ENCODE data around the gene PFN1.

The PFN1 gene

DNA sequence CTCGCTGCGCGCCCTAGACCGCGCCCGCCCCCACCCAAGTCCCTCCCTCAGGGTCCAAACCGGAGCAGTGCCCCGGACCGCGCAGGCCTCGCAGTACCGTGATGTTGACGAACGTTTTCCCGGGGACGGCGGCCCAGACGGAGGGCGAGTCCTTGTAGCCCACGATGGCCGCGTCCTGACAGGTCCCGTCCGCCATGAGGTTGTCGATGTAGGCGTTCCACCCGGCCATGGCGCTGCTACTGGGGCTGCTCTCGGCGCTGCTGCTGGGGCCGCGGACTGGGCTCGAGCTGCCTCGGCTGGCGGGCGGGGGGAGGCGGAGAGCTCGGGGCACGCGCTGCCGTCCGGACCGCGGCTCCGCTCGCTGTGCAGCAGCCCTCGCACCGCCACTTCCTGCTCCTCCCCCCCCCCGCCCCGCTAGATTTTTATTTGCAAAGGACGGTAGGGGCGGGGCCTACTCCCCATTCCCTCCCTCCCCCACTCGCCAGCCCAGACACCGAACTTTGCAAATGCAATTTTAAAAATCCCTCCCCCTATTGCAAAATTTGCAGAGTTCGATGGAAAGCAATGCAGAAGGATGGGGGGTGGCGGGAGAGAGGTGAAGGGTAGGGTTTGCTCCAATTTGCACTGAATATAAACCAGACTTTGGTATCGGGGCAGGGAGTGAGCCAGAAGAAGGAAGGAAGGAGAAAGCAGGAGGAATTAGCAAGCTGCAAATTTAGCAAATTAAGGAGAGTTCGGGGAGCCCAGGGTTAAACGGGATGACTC lies at the start of gene PFN1:
PFN1 (minus strand) TSS at position 365 of the 765 bp plus-strand sequence; CDS start at position 229, 136 bp downstream.
- TF ChIP-seq, protein P1, sequence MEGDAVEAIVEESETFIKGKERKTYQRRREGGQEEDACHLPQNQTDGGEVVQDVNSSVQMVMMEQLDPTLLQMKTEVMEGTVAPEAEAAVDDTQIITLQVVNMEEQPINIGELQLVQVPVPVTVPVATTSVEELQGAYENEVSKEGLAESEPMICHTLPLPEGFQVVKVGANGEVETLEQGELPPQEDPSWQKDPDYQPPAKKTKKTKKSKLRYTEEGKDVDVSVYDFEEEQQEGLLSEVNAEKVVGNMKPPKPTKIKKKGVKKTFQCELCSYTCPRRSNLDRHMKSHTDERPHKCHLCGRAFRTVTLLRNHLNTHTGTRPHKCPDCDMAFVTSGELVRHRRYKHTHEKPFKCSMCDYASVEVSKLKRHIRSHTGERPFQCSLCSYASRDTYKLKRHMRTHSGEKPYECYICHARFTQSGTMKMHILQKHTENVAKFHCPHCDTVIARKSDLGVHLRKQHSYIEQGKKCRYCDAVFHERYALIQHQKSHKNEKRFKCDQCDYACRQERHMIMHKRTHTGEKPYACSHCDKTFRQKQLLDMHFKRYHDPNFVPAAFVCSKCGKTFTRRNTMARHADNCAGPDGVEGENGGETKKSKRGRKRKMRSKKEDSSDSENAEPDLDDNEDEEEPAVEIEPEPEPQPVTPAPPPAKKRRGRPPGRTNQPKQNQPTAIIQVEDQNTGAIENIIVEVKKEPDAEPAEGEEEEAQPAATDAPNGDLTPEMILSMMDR (conservative IDR thresholded peaks at IDR 0.05; ENCODE audit: low read depth): no peak
- H3K27ac ChIP-seq: peak within 1 kb of the TSS; percentile 100
- peak; percentile 90 for DNase-seq (ENCODE audit: low spot score)
- ChIA-PET CTCF (no interaction called here), POLR2A (ENCODE audit: low non-redundant PET) (interaction anchor here (0.8 to 1.3 kb wide), 4 partner anchors 8 to 39 kb away, joined by 3 to 6 read pairs (median 4); partner anchors contain the start of genes RNF167 and SLC25A11)

DNA sequence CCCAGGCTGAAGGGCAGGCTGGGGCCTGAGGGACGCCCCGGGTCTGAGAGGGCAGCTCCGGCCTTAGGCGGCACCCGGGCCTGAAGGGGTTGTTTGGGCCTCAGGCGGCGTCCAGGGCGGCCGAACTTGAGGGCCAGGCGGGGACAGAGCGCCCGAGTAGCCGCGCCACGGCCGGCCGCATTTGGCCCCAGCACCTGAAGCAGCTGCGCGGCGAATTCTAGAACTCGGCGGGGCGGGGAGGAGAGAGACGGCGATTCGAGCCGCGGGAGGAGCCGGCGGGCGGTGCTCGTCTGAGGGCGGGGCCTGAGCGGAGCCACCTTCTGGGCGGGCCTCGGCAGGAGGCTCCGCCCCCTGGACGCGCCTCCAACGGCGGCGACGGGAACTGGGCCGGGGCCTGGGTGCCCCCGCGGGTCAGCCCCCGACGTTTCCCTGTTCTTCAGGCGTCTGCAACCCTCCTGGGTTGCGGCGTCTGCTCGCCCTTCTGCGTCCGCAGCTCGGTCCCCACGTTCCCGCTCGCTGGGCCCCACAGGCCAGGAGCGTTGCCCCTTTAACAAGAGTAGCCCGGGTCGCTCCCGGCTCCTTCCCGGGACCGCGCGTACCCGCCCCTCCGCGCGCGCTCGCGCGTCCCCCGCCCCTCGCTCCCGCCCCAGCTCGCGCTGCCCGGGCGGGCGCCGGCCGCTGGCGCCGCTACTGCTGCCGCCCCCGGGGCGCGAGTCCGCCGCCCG lies 49.1 kb upstream of the PFN1 start, which contains the start of the genes INCA1 and KIF1C:
INCA1 (minus strand) TSS at position 221 of the 725 bp plus-strand sequence. CDS start 3,085 bp downstream, outside the sequence.
KIF1C (plus strand) TSS at position 649 of the 725 bp plus-strand sequence. CDS start 2,297 bp downstream, outside the sequence.
- H3K27ac ChIP-seq: peak within 1 kb of the TSS; percentile 89
- POLR2A ChIA-PET (ENCODE audit: low non-redundant PET): interaction anchor here (0.9 to 2.0 kb wide), 5 partner anchors 9 to 88 kb away, joined by 3 to 6 read pairs (median 4); partner anchors contain the start of genes RNF167, SLC25A11 and SPAG7
- DNase-seq (ENCODE audit: low spot score): peak; percentile 96
- CTCF ChIA-PET: interaction anchor here (0.6 to 1.3 kb wide), 3 partner anchors 10 to 1484 kb away, joined by 3 to 6 read pairs (median 5); partner anchors contain the start of gene CAMTA2
- TF ChIP-seq, protein P1 (conservative IDR thresholded peaks at IDR 0.05; ENCODE audit: low read depth): no peak

DNA sequence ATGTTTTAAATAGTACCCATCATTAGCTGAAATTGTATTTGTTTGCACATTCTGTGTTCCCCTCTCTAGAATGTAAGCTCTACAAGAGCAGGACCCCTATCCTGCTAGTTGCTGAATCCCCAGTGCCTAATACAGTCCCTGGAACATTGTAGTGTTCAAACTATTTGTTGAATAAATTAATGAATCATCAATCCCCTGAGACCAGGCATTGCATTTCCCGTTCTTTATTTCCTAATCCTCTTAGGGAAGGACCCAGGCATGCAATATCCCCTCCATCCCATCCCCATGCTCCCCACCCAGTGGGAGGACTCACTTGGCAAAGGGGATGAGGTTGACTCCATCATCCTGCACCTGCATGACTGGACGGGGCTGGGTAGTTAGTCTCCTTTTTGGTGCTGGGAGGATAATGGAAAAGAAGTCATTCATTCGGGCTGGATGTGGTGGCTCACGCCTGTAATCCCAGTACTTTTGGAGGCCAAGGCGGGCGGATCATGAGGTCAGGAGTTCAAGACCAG lies 45.8 kb upstream of the PFN1 start:
- TF ChIP-seq, protein P1 (conservative IDR thresholded peaks at IDR 0.05; ENCODE audit: low read depth): no peak
- POLR2A ChIA-PET (ENCODE audit: low non-redundant PET): interaction anchor here (0.7 kb wide), 1 partner anchor 578 kb away, joined by 11 read pairs; no protein-coding TSS in a partner anchor
- no peak for DNase-seq (ENCODE audit: low spot score)
- CTCF ChIA-PET: no interaction called here
- no peak overlapping the region for H3K27ac ChIP-seq

DNA sequence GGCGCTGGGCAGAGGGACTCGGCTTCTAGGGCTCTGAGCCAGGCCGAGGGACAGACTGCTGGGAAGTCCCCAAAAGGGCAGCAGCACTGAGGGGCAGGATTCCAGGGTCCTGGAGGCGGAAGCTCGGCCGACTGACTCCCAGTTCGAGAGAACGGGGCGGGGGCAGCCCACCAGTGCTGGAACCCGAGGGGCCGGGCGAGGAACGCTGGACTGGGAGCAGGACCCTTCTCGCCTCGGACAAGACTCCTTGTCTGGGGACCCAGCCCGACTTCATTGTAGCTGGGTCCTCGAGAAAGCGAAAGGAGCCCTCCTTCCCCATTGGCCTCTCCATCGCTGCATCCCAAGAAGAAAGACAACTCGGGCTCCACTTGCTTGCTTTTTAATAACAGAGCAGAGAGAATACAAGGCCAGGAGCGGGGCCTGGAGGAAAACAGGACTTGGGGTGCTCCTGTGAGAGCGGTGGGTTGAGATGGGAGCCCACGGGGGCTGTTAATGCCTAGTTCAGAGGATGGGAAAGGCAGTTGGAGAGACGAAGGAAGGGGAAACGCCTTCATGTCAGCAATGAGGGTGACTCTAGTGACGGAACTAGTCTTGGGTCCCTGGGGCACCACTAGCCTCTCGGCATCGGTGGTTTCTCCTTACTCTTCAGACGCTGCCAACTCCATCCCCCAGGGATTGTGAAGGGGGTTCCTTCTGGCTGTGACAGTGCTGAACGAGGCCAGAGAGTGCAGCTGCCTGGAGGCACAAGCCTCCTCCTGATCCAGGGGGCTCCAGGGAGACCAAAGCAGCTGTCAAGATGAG lies 39.6 kb upstream of the PFN1 start:
- H3K27ac ChIP-seq: peak overlapping the region; percentile 87
- CTCF ChIA-PET: interaction anchor here (0.6 to 2.0 kb wide), 9 partner anchors 10 to 1321 kb away, joined by 3 to 9 read pairs (median 4); partner anchors contain the start of genes ENO3, INCA1 and KIF1C
- no peak for DNase-seq (ENCODE audit: low spot score)
- POLR2A ChIA-PET (ENCODE audit: low non-redundant PET): interaction anchor here (1.5 to 1.7 kb wide), 2 partner anchors 10 to 19 kb away, joined by 6 to 10 read pairs; partner anchors contain the start of genes INCA1 and KIF1C
- TF ChIP-seq, protein P1 (conservative IDR thresholded peaks at IDR 0.05; ENCODE audit: low read depth): no peak

DNA sequence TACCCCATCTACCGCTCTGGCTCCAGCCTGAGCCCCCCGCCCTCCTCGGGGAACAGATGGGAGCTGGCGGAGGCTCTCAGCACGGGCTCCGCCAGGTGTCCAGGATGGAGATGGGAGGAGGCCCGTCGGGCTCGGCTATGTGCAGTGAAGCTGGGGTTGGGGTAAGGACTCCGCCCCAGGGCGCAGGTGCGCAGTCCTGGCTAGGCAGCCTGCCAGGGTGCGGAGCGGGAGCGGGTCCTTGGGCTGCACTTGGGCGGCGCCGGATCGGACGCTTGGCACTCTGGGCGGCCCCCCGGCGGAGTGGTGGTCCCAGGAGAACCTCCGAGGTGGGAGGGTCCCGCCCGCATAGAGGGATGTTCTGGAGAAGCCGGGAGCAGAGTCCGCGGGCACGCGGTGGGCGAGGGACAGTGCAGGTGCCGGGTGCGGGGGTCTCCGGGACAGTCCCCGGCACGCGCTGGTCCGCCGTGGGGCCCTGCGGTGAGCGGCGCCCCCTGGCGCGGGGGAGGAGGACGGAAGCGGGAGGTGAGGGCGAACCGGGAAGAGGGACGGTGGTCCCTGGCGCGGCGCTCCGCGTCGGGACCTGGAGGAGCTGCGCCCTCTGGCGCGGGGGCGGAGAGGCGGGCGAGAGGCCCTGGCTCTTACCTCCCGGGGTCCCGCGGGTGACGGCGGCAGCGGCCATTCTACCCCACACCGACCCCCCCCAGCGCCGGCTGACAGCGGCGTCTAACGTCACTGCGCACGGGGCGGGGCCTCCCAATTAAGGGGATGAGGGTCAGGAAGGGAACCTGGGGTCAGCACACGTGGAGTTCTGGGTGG lies 38.8 kb upstream of the PFN1 start, which contains the start of gene CAMTA2:
CAMTA2 (minus strand) TSS at position 725 of the 816 bp plus-strand sequence. CDS start 1,453 bp downstream, outside the sequence.
- POLR2A ChIA-PET (ENCODE audit: low non-redundant PET): interaction anchor here (0.6 to 1.7 kb wide), 4 partner anchors 18 to 40 kb away, joined by 3 to 10 read pairs (median 4); partner anchors contain the start of genes PFN1 and SPAG7
- TF ChIP-seq, protein P1 (conservative IDR thresholded peaks at IDR 0.05; ENCODE audit: low read depth): peak; percentile 85
- H3K27ac ChIP-seq: peak within 1 kb of the TSS; percentile 87
- DNase-seq (ENCODE audit: low spot score): peak; percentile 77
- CTCF ChIA-PET: interaction anchor here (0.6 to 2.0 kb wide), 11 partner anchors 11 to 1320 kb away, joined by 3 to 9 read pairs (median 4); partner anchors contain the start of genes ENO3, INCA1 and KIF1C
